NCI-H526 treated with DMSO at 0.1 percent for 48 hours (cell line): ENCODE results near the gene RALGDS.
"Not testable (repeated sequence)": the region's sequence is repeated elsewhere in the genome, so short reads cannot be mapped to it uniquely, and the experiment has no call there.

Source experiments
- DNase-seq: peaks from one replicate; lab custom pipeline; 2025; lab: John Stamatoyannopoulos, UW

The RALGDS gene

DNA sequence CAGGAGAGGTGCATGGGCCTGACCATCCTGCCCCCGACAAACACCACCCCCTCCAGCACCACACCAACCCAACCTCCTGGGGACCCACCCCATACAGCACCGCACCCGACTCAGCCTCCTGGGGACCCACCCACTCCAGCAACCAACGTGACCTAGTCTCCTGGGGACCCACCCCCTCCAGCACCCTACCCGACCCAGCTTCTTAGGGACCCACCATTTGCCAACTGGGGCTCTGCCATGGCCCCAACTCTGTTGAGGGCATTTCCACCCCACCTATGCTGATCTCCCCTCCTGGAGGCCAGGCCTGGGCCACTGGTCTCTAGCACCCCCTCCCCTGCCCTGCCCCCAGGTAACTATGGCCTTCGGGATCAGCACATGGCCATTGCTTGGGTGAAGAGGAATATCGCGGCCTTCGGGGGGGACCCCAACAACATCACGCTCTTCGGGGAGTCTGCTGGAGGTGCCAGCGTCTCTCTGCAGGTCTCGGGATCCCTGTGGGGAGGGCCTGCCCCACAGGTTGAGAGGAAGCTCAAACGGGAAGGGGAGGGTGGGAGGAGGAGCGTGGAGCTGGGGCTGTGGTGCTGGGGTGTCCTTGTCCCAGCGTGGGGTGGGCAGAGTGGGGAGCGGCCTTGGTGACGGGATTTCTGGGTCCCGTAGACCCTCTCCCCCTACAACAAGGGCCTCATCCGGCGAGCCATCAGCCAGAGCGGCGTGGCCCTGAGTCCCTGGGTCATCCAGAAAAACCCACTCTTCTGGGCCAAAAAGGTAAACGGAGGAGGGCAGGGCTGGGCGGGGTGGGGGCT lies 54.7 kb downstream of the RALGDS start:
- DNase-seq: no peak

DNA sequence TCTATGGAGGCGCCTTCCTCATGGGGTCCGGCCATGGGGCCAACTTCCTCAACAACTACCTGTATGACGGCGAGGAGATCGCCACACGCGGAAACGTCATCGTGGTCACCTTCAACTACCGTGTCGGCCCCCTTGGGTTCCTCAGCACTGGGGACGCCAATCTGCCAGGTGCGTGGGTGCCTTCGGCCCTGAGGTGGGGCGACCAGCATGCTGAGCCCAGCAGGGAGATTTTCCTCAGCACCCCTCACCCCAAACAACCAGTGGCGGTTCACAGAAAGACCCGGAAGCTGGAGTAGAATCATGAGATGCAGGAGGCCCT lies 56.0 kb downstream of the RALGDS start:
- DNase-seq: no peak

DNA sequence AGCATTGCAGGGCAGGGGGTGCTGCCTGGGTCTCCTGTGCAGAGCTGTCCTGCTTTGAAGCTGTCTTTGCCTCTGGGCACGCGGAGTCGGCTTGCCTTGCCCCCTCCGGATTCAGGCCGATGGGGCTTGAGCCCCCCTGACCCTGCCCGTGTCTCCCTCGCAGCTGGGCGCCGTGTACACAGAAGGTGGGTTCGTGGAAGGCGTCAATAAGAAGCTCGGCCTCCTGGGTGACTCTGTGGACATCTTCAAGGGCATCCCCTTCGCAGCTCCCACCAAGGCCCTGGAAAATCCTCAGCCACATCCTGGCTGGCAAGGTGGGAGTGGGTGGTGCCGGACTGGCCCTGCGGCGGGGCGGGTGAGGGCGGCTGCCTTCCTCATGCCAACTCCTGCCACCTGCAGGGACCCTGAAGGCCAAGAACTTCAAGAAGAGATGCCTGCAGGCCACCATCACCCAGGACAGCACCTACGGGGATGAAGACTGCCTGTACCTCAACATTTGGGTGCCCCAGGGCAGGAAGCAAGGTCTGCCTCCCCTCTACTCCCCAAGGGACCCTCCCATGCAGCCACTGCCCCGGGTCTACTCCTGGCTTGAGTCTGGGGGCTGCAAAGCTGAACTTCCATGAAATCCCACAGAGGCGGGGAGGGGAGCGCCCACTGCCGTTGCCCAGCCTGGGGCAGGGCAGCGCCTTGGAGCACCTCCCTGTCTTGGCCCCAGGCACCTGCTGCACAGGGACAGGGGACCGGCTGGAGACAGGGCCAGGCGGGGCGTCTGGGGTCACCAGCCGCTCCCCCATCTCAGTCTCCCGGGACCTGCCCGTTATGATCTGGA lies 56.6 kb downstream of the RALGDS start:
- no peak for DNase-seq

DNA sequence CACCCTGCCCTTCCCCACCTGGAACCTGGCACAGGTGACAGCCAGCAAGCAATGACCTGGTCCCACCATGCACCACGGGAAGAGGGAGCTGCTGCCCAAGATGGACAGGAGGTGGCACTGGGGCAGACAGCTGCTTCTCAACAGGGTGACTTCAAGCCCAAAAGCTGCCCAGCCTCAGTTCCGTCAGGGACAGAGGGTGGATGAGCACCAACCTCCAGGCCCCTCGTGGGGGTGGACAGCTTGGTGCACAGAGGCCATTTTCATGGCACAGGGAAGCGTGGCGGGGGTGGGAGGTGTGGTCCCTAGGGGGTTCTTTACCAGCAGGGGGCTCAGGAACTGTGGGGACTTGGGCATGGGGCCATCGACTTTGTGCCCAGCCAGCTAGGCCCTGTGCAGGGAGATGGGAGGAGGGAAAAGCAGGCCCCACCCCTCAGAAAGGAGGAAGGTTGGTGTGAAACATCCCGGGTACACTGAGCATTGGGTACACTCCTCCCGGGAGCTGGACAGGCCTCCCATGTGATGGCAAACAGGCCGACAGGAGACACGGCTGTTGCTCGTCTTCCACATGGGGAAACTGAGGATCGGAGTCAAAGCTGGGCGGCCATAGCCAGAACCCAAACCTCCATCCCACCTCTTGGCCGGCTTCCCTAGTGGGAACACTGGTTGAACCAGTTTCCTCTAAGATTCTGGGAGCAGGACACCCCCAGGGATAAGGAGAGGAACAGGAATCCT lies 57.4 kb downstream of the RALGDS start:
- no peak for DNase-seq

DNA sequence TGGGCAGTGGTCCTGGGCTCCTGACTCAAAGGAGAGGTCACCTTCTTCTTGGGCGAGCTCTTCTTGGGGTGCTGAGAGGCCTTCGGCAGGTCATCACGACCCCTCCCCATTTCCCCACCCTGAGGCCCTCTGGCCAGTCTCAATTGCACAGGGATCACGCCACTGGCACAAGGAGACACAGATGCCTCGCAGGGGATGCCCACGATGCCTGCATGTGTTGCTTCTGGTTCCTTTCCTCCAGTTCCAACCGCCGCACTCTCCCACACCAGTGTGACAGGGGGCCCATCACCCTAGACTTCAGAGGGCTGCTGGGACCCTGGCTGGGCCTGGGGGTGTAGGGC lies 57.9 kb downstream of the RALGDS start:
- no peak for DNase-seq

DNA sequence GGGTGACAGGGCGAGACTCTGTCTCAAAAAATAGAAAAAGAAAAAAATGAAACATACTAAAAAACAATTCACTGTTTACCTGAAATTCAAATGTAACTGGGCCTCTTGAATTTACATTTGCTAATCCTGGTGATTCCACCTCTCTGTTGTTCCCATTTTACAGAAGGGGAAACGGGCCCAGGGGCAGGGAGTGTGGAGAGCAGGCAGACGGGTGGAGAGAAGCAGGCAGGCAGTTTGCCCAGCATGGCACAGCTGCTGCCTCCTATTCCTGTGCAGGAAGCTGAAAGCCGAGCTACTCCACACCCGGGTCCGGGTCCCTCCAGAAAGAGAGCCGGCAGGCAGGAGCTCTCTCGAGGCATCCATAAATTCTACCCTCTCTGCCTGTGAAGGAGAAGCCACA lies 58.5 kb downstream of the RALGDS start:
- not testable (repeated sequence) for DNase-seq

DNA sequence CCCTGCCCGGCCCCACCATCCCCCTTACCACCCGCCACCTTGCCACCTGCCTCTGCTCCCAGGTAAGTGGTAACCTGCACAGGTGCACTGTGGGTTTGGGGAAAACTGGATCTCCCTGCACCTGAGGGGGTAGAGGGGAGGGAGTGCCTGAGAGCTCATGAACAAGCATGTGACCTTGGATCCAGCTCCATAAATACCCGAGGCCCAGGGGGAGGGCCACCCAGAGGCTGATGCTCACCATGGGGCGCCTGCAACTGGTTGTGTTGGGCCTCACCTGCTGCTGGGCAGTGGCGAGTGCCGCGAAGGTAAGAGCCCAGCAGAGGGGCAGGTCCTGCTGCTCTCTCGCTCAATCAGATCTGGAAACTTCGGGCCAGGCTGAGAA lies 59.3 kb downstream of the RALGDS start, which contains the start of gene CEL:
Gene CEL (plus strand): TSS at position 218 of the 382 bp plus-strand sequence. CDS start 22 bp downstream, at position 240.
- DNase-seq: not testable (repeated sequence)

DNA sequence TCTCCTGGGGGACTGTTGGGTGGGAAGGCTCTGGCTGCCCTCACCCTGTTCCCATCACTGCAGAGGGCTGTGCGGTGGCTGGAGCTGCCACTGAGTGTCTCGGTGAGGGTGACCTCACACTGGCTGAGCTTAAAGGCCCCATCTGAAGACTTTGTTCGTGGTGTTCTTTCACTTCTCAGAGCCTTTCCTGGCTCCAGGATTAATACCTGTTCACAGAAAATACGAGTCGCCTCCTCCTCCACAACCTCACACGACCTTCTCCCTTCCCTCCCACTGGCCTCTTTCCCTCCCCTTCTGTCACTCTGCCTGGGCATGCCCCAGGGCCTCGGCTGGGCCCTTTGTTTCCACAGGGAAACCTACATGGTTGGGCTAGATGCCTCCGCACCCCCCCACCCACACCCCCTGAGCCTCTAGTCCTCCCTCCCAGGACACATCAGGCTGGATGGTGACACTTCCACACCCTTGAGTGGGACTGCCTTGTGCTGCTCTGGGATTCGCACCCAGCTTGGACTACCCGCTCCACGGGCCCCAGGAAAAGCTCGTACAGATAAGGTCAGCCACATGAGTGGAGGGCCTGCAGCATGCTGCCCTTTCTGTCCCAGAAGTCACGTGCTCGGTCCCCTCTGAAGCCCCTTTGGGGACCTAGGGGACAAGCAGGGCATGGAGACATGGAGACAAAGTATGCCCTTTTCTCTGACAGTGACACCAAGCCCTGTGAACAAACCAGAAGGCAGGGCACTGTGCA lies 59.8 kb downstream of the RALGDS start:
- not testable (repeated sequence) for DNase-seq

DNA sequence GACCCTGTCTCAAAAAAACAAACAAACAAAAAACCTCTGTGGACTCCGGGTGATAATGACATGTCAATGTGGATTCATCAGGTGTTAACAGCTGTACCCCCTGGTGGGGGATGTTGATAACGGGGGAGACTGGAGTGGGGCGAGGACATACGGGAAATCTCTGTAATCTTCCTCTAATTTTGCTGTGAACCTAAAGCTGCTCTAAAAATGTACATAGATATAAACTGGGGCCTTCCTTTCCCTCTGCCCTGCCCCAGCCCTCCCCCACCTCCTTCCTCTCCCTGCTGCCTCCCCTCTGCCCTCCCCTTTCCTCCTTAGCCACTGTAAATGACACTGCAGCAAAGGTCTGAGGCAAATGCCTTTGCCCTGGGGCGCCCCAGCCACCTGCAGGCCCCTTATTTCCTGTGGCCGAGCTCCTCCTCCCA lies 60.6 kb downstream of the RALGDS start:
- no peak for DNase-seq

DNA sequence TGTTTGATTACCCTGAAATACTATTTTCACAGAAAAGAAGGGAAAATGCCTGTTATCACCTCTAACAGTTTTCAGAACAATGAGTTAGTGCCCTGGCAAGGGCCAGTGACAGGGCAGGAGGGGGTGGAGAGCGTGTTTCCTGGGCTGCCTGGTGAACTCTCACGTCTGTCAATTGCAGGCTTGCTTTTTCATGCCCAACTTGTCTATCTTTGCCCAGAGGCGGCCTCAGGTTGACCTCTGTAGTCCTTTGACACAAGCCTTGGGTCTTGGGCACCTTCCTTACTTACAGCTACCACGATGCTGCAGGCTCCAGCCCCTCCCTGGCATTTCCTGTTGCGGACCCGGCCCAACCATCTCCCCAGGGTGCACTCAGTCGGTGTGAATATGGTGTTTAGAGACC lies 61.4 kb downstream of the RALGDS start:
- no peak for DNase-seq

DNA sequence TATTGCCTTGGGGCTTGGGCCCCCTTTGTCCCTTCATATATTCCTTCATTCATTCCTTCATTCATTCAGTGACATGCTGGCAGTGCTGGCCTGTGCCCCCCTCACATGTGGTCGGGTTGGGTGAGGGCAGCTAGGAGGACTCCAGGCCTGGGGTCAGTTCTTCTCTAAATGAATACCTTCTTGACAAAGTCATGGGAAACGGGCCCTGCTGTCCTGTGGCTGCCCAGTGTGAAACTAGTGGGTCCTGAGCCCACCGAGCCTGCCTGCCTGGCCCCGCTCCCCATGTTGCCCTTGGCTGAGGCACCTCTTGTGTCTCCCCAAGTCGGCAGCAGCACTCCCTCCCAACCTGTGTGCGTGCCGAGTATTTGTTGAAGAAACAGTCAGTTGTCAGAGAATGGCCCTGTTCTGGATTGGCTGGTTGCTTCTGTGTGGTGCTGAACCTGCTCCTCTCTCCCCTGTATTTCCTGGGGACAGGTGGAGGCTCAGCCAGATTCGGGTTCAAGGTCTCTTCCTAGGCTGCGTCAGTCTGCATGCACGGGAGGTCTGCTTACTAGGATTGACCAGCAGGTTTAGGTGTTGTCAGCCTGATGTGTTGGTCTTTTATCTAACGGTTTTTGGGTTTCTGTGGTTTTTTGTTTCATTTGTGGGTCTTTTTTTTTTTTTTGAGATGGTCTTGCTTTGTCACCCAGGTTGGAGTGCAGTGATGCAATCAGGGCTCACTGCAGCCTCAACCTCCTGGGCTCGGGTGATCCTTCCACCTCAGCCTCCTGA lies 62.3 kb downstream of the RALGDS start:
- no peak for DNase-seq

DNA sequence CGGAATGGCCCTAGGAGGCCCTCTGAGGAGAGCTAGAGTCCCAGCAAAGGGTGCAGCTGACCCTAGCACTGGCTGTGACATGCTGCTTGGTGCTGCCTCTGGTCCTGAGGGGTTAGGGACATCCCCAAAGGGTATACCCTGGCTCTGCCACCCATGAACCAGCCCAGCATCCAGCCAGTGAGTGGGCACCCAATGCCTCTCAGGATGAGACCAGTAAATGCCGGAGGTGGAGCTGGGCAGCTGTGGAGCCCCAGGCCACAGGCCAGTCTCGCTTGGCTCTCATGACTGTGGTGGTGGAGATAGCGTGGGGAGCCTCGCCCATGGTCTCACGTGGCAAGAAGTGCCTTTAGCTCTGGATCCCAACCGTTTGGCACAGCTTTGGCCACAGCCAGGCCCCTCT lies 63.0 kb downstream of the RALGDS start:
- DNase-seq: no peak

DNA sequence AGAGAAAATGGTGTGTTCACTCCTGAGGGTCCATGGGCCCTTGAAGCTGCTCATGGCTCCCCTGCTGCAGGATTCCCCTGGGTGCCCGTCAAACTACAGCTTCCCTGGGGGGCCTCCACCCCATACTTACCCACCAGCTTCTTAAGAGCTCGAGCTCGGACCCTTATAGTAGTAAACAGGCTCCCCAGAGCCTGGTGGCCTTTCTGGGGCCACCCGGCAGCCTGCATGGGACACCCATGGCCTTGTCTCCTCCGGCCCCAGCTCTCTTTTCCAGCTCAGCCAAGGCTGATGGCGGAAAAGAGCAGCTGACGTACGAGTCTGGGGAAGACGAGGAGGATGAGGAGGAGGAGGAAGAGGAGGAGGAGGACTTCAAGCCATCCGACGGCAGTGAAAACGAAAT lies 63.5 kb downstream of the RALGDS start:
- DNase-seq: no peak

DNA sequence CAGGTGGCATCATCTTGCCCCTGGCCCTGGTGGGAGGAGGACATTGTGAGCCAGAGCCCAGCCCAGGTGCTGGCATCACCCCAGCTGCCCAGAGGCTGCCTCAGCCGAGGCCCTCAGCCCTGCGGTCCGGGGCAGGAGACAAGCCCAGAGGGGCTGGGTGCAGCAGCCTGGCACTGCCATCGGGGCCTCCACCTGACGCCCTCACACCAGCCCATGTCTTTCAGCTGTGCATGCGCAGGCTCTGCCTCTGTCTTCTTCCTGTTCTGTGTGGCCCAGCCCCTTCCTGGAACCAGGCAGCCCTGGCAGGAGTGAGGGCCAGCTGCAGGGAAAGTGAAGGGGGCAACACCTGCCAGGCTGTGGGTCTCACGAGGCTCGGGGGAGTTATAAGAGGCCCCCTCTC lies 64.0 kb downstream of the RALGDS start:
- no peak for DNase-seq

DNA sequence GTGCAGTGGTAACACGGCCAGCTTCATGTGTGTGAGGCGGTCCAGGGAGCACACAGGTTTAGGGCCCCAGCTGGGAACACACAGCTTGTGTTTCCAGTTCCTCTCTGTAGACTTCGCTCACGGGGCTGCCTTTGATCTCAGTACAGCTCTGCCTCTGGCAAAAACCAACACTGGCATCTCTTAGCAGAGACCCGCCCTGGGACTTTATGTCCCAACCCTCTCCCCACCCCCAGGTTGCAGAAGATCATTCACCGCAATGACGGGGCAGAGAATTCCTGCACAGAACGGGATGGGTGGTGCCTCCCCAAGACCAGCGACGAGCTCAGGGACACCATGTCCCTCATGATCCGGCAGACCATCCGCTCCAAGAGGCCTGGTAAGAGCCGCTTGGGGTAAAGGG lies 64.5 kb downstream of the RALGDS start:
- DNase-seq: no peak

DNA sequence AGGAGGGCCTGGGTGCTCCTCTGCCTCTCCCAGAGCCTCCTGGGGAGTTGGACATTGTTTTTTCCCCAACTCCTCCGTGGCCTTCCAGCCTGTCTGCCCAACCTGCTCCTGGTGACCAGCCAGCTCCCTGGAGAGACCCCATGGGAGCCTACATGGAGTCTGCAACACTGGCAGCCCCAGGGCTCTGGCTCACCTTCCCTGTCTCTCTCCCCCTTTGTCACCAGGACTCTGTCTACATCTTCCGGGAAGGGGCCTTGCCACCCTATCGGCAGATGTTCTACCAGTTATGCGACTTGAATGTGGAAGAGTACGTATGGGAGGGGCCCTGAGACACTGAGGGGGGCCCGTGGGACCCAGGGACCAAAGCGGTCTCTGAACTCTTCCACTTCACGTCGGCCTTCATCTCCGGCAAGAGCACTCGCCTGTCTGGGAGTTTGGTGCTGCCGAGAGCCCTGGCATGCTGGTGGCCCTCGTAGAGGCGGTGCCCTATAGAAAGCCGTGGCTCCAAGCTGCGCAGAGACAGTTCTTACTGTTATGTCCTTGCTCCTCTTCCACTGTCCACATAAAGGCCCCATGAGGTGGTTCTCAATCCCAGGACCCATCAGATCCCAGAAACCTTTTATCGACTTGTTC lies 65.1 kb downstream of the RALGDS start:
- no peak for DNase-seq

DNA sequence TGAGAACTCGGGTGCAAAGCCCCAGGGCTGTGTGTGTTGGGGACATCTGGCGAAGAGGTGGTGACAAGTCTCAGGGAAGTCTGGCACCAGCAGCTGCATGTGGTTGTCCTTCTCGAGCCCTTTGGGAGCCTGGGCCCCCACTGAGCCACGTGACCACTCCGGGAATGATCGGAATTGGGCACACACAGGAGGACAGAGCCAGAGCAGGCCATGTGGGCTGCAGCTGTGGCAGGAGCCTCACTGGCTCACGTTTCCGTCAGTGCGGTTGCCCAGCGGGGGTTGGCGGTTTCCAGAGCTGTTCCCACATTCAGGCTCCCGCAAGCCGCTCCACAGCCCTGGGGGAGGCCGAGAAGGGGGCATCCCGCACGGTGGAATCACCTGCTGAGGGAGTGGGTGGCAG lies 66.1 kb downstream of the RALGDS start:
- no peak for DNase-seq

DNA sequence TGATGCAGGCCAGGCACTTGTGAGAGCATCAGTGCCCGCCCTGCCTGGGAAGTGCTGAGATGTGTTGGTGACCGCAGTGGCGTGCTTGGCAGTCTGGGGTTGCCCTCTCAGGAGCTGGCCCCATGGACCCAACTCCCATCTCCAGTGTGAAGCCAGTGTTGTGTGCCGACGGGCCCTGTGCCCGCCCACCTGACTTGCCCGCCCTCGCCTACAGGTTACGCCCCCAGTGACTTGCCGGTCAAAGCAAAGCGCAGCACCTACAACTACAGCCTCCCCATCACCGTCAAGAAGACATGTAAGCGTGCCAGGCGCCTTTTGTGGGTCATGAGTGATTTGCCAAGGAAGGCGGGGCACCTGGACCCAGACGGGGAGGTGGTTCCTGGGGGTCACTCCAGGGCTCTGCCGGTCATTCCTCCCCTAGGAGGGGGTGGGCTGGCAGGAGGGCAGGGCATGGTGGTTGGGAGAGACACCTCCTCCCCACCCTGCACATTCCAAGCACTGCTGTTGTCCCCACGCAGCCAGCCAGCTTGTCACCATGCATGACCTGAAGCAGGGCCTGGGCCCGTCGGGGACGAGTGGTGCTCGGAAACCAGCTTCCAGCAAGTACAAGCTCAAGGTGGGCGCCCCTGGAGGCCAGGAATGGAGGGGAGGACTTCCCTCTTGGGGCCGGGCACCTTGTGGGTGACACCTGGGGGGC lies 66.7 kb downstream of the RALGDS start:
- no peak for DNase-seq

DNA sequence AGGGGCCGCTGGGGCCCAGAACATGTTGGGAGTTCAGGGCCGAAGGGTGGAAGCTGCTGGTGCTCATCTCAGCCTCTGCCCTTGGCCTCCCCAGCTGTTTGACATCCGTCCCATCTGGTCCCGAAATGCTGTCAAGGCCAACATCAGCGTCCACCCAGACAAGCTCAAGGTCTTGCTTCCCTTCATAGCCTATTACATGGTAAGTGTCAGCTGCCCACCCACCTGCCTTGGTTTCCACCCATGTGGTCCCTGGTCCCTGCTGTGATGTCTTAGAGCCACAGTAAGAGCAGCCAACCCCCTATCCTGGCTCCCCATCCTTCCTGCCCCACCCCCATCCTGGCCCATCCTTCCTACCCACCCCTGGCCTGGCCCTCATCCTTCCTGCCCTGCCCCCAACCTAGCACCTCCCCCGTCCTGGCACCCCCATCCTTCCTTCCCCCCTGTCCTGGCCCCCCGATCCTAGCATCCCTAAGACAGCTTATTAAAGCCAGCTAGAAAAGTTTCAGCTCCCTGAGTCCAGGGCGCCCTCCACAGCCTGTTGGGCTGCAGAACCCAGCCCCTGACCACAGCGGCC lies 69.0 kb downstream of the RALGDS start:
- no peak for DNase-seq
